HCT116 (cell line): ENCODE results near the gene NUBPL.

ENCODE experiments used
- ATF3 ChIP-seq: IDR thresholded peaks from 2 replicates; pipeline ENCODE4 v1.6.1; 2012
- CTCF ChIP-seq, 3 experiments: fragments of 200-600 bp in 1 of 3; sonication (generic) in 1 of 3; IDR thresholded peaks in 2 of 3; conservative IDR thresholded peaks in 1 of 3; 2 replicates each; pipeline ENCODE4 v1.5.1; 2012 to 2017; ENCODE audit warnings: low read depth in 2 of 3, low read length in 2 of 3, antibody characterized with exemption in 1 of 3, borderline replicate concordance in 1 of 3, control low read depth in 1 of 3, mild to moderate bottlenecking in 1 of 3, mixed read lengths in 1 of 3, mixed run types in 1 of 3, moderate library complexity in 1 of 3; ENCODE audit not compliant: insufficient read depth in 1 of 3
- EZH2 ChIP-seq: fragments of 200-600 bp; sonication (generic); IDR thresholded peaks from 2 replicates; pipeline ENCODE4 v1.6.1; 2017; ENCODE audit warnings: antibody characterized with exemption, mixed run types
- EZH2phosphoT487 ChIP-seq: fragments of 200-600 bp; IDR thresholded peaks from 2 replicates; pipeline ENCODE4 v1.6.1; 2018; ENCODE audit warnings: antibody characterized with exemption, borderline replicate concordance
- FOSL1 ChIP-seq: IDR thresholded peaks from 2 replicates; pipeline ENCODE4 v1.6.1; 2012; ENCODE audit warnings: low read depth
- MAX ChIP-seq: IDR thresholded peaks from 2 replicates; pipeline ENCODE4 v1.6.1; 2012
- POLR2A ChIP-seq: IDR thresholded peaks from 2 replicates; pipeline ENCODE4 v1.7.0; 2011; ENCODE audit warnings: borderline replicate concordance; ENCODE audit not compliant: insufficient read depth, insufficient read length; ENCODE audit errors: extremely low read depth
- SIN3A ChIP-seq: IDR thresholded peaks from 2 replicates; pipeline ENCODE4 v1.6.1; 2012; ENCODE audit warnings: low read depth
- ZNF274 ChIP-seq: fragments of 200-500 bp; sonication (Bioruptor generic); IDR thresholded peaks from 2 replicates; pipeline ENCODE4 v1.6.1; 2014; ENCODE audit warnings: mild to moderate bottlenecking, low read depth, low read length, inconsistent platforms
- TF ChIP-seq, protein P1 (sequence below): IDR thresholded peaks from 2 replicates; pipeline ENCODE4 v1.6.1; 2012; ENCODE audit warnings: low read depth

- TF ChIP-seq EZH2phosphoT487 (no peak), CTCF (IDR thresholded peaks at IDR 0.05 in 2 of 3, conservative IDR thresholded peaks at IDR 0.05 in 1 of 3; ENCODE audit: borderline replicate concordance in 1 of 3, insufficient read depth in 1 of 3, low read depth in 2 of 3, low read length in 2 of 3) (no peak), SIN3A (no peak), EZH2 (no peak), ATF3 (no peak), MAX (no peak), FOSL1 (no peak), ZNF274 (no peak), POLR2A (no peak)
- TF ChIP-seq, protein P1, sequence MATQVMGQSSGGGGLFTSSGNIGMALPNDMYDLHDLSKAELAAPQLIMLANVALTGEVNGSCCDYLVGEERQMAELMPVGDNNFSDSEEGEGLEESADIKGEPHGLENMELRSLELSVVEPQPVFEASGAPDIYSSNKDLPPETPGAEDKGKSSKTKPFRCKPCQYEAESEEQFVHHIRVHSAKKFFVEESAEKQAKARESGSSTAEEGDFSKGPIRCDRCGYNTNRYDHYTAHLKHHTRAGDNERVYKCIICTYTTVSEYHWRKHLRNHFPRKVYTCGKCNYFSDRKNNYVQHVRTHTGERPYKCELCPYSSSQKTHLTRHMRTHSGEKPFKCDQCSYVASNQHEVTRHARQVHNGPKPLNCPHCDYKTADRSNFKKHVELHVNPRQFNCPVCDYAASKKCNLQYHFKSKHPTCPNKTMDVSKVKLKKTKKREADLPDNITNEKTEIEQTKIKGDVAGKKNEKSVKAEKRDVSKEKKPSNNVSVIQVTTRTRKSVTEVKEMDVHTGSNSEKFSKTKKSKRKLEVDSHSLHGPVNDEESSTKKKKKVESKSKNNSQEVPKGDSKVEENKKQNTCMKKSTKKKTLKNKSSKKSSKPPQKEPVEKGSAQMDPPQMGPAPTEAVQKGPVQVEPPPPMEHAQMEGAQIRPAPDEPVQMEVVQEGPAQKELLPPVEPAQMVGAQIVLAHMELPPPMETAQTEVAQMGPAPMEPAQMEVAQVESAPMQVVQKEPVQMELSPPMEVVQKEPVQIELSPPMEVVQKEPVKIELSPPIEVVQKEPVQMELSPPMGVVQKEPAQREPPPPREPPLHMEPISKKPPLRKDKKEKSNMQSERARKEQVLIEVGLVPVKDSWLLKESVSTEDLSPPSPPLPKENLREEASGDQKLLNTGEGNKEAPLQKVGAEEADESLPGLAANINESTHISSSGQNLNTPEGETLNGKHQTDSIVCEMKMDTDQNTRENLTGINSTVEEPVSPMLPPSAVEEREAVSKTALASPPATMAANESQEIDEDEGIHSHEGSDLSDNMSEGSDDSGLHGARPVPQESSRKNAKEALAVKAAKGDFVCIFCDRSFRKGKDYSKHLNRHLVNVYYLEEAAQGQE: no peak
These were observed 334.4 kb downstream of the NUBPL start for GRCh38 chr14:31895646-31896045.
